Measurements from ENCODE around the gene RPLP2.

RPLP2 gene

GRCh38 chr11:808427-809286 lies 1.1 kb upstream of the RPLP2 start:
- no peak for DNase-seq

DNA sequence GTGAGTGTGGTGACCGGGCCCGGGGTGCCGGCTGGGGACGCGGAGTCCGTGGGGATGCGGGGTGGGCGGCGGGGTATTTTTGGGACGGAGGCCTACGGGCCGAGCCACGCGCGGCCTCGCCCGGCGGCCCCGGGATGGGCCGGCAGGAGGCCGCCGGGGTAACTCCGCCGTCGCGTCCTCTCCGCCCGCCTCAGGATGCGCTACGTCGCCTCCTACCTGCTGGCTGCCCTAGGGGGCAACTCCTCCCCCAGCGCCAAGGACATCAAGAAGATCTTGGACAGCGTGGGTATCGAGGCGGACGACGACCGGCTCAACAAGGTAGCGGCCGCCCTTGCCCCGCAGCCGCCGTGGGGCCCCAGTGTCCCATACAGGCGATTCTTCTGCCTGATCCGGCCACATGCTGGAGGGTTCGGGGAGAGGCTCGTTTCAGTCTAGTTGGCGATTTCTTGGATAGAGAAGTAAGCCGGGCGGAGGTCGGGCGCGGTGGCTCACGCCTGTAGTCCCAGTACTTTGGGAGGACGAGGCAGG lies 337 bp downstream of the RPLP2 start:
- no peak for DNase-seq

- no peak for DNase-seq
Measured at GRCh38 chr11:811446-812245, 1.9 kb downstream of the RPLP2 start.

DNA sequence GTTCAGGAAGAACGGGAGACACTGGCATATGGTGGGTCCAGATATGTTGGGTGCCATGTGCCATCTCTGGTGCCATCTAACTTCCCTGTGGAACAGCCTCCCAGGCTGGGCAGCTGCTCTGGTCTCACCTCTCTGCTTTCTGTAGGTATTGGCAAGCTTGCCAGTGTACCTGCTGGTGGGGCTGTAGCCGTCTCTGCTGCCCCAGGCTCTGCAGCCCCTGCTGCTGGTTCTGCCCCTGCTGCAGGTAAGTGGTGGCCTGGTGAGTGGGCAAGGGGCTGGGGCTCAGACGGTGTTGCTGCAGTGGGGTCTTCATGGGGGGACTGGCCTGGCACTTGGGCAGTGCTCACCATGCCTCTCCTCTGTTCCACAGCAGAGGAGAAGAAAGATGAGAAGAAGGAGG lies 2.6 kb downstream of the RPLP2 start:
- no peak for DNase-seq

DNA sequence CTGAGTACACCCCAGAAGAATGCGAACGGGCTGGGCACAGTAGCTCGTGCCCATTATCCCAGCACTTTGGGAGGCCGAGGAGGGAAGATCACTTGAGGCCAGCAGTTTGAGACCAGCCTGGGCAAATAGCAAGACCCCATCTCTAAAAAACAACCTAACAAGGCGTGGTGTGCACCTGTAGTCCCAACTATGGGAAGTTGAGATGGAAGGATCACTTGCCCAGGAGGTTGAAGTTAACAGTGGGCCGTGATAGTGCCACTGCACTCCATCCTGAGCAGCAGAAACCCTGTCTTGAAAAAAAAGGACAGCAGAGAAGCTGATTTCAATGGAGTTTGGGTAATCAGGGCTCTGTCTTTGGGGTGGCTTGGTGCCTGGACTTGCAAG lies 3.3 kb downstream of the RPLP2 start:
- DNase-seq: no peak

DNA sequence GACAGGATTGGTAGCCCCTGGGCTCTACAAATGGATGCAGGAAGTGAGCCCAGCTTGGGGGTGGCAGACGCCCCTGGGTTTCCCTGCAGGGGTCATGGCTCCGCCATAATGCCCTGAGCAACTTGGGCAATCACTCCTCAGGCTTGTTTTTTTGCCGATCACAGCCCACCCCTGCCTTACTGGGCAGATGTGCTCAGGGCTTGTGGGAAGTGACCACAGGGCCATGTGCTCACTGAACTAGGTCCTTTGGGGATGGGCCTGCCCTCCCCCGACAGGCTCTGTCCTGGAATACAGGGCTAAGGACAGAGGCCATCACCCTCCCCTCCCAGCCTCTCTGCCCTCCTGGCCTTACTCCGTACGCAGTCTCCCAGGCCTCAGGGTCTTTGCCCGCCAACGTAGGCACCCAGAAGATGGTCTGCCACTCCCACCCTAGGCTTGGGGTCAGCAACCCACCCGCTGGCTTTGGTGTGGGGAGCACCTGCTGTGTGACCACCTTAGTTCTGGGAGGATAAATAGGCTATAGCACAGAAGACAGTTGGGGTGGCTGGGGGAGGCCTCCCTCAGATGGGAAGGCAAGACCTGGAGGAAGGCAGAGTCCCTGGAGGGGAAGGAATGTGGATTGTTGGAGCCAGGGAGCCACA lies 3.8 kb downstream of the RPLP2 start:
- DNase-seq: no peak

DNA sequence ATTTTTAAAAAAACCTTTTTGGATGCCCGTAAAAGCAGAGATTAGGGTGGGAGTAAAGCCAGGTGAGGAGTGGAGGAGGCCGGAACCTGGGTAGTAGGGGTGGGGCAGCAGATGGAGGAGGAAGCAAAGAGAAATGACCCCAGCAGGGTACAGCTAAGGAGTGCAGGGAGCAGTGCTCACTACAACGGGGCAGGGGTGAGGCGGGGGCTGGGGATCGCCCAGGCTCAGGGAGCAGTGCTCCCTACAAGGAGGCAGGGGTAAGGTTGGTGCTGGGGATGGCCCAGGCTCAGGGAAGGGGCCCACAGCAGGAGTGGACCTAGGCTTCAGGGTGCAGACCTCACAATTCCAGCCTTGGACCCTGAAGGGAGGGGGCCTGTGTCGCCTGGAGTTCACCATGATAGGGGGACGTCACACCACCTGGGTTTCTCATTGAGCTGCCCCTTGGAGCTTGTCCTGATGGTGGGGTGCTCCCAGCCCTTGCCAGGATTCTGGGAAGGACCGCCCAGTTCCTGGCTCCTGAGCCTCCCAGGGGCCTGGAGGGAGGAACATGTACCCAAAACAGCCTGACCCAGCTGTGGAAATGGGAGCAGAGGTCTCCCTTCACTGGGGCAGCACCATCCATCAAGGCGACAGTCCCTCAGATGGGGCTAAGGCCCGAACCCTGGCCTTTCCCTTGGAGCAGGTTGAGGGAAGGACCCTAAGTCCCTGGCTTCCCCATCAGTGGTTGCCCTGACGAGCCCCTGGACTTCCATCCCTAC lies 6.1 kb downstream of the RPLP2 start:
- no peak for DNase-seq

DNA sequence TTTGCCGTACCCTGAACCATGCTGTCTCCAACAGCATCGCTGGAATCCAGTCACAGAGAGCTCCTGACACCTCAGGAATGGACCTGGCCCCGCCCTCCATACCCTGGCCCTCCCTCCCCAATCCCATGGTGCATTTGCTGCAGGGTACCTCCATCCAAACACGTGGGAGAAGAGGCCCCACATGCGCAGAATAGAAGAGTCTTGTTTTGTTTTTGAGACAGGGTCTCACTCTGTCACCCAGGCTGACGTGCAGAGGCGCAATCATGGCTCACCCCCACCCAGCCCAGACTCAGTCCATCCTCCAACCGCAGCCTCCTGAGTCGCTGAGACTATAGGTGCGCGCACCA lies 6.6 kb downstream of the RPLP2 start:
- DNase-seq: no peak

GRCh38 chr11:818396-819128 lies 8.8 kb downstream of the RPLP2 start, which contains the start of gene PNPLA2:
TSS of gene PNPLA2 (plus strand) at chr11:818914. CDS start at chr11:819719, 805 bp downstream.
- DNase-seq: no peak

- peak; percentile 88 to 97 (median 90) for DNase-seq
Measured at GRCh38 chr11:819129-819931, 9.6 kb downstream of the RPLP2 start.

DNA sequence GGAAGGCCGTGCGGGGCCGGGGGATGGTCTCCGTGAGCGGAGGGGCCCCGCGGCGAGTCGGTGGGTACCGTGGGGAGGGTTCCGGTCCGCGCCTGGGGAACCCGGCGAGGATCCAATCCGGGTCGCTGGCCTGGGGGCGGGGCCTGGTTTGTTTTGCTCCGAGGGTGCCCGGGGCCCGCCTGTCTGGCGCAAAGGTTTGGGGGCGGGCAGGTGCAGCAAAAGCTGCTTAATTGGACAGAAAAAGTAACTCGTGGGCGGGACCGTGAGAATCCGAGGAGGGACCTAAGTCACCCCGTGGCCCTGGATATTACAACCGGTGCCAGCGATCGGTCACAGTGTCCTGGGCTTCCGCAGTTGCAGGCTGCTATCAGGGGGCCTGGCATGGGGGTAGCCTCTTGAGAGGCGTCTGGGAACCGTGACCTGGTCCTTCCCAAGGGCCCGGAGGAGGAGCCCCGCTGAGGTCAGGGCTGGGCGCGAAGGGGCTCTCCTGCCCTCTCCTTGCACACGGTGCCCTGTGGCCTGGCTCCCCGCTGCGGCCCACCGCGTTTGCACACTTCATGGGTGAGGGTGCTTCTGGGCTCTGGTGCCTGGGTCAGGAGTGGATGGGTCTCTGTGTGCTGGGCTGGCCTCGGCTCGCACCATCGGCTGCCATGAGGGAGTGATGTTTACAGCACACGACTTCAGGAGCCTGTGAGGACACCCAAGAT lies 10.3 kb downstream of the RPLP2 start:
- DNase-seq: peak; percentile 86 to 95 (median 92)

DNA sequence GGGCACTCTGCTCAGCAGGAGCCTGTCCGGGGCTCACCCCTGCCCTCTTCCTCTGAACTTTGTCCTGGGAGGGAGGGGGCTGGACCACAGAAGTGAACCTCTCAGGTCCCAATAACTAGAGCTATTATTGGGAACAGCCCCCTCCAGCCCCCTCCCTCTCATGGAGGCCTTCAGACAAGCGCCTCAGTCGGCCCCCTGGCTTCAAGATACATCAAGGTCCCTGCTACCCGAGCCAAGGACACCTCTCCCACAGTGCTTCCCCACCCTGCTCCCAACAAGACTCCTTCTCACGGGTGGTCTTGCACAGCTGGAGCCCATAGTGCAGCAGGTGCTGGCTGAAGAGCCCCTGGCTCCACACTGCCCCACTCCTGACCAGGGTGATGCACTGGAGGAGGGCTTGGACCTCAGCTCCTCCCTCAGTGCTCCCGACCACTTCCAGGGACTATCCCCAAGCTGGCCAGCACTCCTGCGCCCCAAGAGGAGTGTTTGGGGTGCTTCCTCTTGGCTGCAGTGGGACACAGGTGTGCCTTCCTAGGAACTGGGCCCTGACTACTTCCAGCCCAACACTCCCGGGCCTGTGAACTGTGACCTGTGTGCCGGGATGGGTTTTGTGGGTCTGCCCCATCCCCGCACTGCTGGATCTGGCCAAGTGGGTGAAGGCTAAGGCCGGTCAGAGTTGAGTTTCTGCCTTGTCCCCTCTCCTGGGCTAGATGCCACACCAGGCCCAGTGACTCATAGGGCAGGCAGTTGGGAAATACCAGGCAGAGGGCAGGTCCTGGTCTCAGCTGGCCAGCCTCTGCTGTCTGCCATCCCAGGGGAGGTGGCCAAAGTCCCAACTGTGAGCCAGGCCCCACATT lies 11.1 kb downstream of the RPLP2 start:
- DNase-seq: no peak

- DNase-seq: no peak
Measured at GRCh38 chr11:821512-822371, 12.0 kb downstream of the RPLP2 start.

- no peak for DNase-seq
Measured at GRCh38 chr11:823441-824291, 13.9 kb downstream of the RPLP2 start.

DNA sequence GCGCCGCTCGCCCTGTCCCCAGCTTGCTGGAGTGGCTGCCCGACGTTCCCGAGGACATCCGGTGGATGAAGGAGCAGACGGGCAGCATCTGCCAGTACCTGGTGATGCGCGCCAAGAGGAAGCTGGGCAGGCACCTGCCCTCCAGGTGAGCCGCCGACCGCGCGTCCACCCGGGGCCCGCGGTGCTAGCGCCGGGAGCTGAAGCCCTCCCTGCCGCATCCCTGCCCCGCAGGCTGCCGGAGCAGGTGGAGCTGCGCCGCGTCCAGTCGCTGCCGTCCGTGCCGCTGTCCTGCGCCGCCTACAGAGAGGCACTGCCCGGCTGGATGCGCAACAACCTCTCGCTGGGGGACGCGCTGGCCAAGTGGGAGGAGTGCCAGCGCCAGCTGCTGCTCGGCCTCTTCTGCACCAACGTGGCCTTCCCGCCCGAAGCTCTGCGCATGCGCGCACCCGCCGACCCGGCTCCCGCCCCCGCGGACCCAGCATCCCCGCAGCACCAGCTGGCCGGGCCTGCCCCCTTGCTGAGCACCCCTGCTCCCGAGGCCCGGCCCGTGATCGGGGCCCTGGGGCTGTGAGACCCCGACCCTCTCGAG lies 14.6 kb downstream of the RPLP2 start:
- DNase-seq: no peak

DNA sequence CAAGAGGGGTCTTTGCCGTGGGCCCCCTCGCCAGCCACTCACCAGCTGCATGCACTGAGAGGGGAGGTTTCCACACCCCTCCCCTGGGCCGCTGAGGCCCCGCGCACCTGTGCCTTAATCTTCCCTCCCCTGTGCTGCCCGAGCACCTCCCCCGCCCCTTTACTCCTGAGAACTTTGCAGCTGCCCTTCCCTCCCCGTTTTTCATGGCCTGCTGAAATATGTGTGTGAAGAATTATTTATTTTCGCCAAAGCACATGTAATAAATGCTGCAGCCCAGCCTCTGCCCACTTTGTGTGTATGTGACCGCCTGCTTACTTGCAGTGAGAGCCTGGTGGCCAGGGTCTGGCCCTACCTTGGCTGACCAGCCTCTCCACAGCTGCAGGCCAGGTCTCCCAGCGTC lies 15.2 kb downstream of the RPLP2 start:
- no peak for DNase-seq

Measured in stimulated activated naive CD4-positive, alpha-beta T cell (primary cell).